Measurements from ENCODE around the gene MAPK4.
"Not testable (repeated sequence)": the region's sequence is repeated elsewhere in the genome, so short reads cannot be mapped to it uniquely, and the experiment has no call there.

The MAPK4 gene

DNA sequence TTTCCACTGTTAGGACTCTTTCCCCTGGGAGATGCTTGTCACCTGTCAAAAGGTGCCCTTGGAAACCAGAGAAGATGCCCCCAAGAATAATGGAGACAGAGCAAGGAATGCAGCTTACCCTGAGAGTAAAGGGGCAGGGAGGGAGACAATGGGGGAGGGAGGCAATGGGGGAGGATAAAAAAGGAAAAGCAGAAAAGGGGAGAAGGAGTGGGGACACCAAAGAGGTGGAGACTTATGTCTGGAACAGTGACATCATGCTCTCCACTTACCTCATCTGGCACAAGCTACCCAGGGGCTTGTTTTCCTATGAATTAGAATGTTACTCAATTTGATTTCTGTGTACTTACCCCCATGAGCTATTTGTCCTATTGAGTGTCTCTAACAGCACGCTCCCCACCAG lies 192.1 kb downstream of the MAPK4 start:
- DNase-seq (ENCODE audit: low spot score) = no peak

DNA sequence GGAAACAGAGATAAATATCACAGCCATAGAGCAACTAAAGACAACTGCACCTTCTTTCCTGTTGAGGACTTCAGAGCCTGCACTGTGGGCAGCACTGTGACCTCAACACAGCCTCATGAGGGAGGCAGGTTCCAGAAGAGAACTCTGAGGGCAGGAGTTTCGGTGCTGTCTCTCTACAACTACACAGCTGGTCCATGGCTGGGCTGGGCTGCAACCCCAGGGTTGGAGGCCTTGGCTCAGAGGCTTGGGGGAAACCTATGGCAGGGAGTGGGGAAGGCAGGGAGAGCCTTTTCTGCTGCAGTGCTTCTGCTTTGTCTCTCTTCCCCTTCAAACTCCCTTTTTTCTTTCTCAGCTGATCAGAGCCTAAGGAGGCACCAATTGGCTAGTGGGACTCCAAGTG lies 193.4 kb downstream of the MAPK4 start:
- DNase-seq (ENCODE audit: low spot score) = no peak

DNA sequence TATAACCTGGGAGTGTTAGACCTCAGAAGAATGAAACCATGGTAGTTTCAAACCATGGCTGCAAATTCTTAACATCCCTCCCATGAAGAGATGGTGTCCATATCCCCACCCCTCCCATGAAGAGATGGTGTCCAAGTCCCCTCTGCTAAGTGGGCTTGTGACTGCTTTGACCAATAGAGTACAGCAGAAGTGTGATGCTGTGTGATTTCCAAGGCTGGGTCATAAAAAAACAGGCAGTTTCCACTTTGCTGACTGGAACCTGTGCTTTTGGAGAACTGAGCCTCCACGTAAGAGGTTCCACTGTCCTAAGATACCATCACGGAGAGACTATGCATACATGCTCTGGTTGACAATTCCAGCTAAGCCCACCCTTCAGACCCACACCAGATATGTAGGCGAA lies 194.4 kb downstream of the MAPK4 start:
- DNase-seq (ENCODE audit: low spot score) = no peak

DNA sequence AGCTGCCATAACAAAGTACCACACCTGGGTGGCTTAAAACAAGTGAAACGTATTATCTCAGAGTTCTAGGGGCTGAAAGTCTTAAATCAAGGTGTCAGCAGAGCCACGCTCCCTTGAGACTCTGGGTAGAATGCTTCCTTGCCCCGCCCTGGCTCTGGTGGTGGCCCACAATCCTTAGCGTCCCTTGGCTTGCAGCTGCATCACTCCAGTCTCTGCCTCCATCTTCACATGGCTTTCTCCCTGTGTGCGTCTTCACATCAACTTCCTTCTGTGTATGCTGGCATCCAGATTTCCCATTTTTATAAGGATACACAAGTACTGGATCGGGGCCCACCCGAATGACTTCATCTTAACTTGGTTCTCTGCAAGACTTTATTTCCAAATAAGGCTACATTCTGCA lies 197.5 kb downstream of the MAPK4 start:
- no peak for DNase-seq (ENCODE audit: low spot score)

DNA sequence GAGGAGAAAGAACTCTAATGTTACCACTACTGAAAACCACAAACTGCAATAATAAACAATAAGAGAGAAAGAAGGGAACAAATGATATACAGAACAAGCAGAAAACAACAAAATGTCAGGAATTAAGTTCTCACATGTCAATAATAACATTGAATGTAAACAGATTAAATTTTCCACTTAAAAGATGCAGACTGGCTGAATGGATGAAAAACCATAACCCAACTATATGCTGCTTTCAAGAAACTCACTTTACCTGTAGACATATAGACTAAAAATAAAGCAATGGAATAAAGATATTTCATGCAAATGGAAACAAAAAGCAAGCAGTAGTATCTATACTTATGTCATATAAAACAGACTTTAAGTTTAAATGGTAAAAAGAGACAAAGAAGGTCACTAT lies 209.6 kb downstream of the MAPK4 start:
- DNase-seq (ENCODE audit: low spot score) = no peak

DNA sequence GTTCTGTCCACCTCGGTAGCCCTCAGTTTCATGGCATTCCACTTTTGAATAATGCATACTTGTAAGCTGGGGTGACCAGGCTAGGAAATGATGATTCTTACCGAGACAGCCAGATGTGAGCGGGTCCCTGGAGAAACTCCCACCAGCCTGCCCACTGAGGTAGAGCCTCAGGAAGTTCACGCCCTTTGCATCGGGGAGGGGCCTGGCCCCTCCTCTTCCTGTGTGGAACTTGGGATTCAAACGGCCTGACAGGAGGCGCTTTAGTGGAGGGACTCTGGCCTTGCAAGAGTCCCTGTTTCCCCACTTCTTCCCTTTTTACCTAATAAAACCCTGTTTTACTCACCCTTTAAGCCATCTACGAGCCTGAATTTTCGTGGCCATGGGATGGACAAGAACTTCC lies 215.3 kb downstream of the MAPK4 start:
- DNase-seq (ENCODE audit: low spot score) = no peak

DNA sequence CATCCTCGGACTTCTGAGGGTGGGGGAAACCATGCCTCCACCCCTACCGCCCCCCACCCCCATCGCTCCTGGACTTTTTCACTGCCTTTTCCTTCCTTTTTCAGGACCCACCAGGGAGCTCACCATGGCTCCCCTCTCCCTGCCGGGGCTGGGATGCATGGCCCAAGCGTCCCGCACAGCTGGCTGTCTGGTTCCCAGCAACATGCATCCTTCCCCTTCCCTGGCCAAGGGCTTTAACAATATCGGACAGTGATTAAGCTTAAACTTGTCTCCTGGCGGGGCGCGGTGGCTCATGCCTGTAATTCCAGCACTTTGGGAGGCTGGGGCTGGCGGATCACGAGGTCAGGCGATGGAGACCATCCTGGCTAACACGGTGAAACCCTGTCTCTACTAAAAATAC lies 215.8 kb downstream of the MAPK4 start:
- DNase-seq (ENCODE audit: low spot score) = no peak

DNA sequence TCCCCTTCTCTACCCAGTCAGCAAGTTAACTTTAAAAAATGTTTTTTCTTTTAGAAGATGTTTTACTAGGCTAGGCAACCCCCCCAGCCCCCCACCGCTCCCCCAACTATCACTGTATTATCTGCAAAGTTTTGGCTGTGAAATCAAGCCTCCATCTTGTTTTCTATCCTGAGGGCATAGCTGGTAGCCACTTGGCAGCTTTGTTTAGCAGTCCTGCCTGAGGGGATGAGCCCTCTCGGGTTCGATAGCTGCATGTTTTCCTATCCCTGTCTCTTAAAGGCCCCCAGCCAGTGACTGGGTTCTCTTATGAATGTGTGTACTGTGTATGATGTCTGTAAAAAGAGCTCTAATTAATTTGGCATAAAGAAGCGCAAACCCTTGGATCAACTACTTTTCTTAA lies 216.5 kb downstream of the MAPK4 start:
- no peak for DNase-seq (ENCODE audit: low spot score)

DNA sequence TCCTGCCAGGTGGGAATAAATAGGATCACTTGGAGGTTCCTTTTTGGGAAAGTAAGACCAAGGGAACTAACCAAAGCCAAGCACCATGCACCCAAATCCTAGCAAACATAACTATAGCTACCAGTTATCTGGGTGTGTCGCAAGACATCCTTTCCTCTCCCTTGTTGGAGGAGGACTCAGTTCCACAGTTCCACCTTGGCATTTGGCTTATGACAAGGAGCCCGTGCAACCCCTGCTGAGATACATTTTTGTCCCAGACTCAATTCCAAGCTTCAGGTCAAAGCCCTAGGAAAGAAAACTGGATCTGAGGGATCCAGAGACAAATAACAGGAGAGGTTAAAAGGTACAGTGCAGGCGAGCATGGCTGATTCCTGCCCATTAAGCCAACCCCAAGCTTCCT lies 219.1 kb downstream of the MAPK4 start:
- not testable (repeated sequence) for DNase-seq (ENCODE audit: low spot score)
